GM18861 (cell line): Measurements from ENCODE around the gene ANXA5.
"Not testable (repeated sequence)": the region's sequence is repeated elsewhere in the genome, so short reads cannot be mapped to it uniquely, and the experiment has no call there.

ENCODE experiments used
- ATAC-seq: cut with Tn5 transposase; IDR thresholded peaks from one replicate; pipeline ENCODE4 v1.9.1; 2021; ENCODE audit not compliant: unreplicated experiment

The ANXA5 gene

GRCh38 chr4:121696581-121697461, at the start of gene ANXA5:
ANXA5 (minus strand) TSS chr4:121696980; CDS start chr4:121696589, 391 bp downstream.
- ATAC-seq: peak; percentile 86

- no peak for ATAC-seq
These were observed 46.0 kb upstream of the ANXA5 start for GRCh38 chr4:121742794-121743193.

- ATAC-seq: no peak
These were observed 45.0 kb upstream of the ANXA5 start for GRCh38 chr4:121741751-121742150.

GRCh38 chr4:121740796-121741409, 44.1 kb upstream of the ANXA5 start:
- no peak for ATAC-seq

- ATAC-seq: no peak
These were observed 42.8 kb upstream of the ANXA5 start for GRCh38 chr4:121739575-121739974.

GRCh38 chr4:121738780-121739535, 42.2 kb upstream of the ANXA5 start:
- ATAC-seq: no peak

GRCh38 chr4:121737846-121738554, 41.2 kb upstream of the ANXA5 start:
- no peak for ATAC-seq

- ATAC-seq: peak; percentile 68
These were observed 40.1 kb upstream of the ANXA5 start for GRCh38 chr4:121736735-121737351.

- ATAC-seq: no peak
These were observed 37.8 kb upstream of the ANXA5 start for GRCh38 chr4:121734571-121734970.

- no peak for ATAC-seq
These were observed 37.2 kb upstream of the ANXA5 start for GRCh38 chr4:121733942-121734341.

- ATAC-seq: not testable (repeated sequence)
These were observed 33.0 kb upstream of the ANXA5 start for GRCh38 chr4:121729753-121730152.

- no peak for ATAC-seq
These were observed 32.0 kb upstream of the ANXA5 start for GRCh38 chr4:121728798-121729226.

GRCh38 chr4:121728066-121728465, 31.3 kb upstream of the ANXA5 start:
- no peak for ATAC-seq

GRCh38 chr4:121726642-121727268, 30.0 kb upstream of the ANXA5 start:
- ATAC-seq: peak; percentile 98

- ATAC-seq: no peak
These were observed 27.9 kb upstream of the ANXA5 start for GRCh38 chr4:121724671-121725070.

- no peak for ATAC-seq
These were observed 24.9 kb upstream of the ANXA5 start for GRCh38 chr4:121721700-121722099.

- no peak for ATAC-seq
These were observed 23.3 kb upstream of the ANXA5 start for GRCh38 chr4:121720109-121720508.

- ATAC-seq: no peak
These were observed 21.0 kb upstream of the ANXA5 start for GRCh38 chr4:121717680-121718237.

- no peak for ATAC-seq
These were observed 17.8 kb upstream of the ANXA5 start for GRCh38 chr4:121714548-121714947.

GRCh38 chr4:121712783-121713182, 16.0 kb upstream of the ANXA5 start:
- ATAC-seq: no peak
